Keratinocyte (primary cell): ENCODE data around the gene PTPRN2.

Experiments used
- CTCF ChIP-seq, 3 experiments: IDR thresholded peaks in 1 of 3; conservative IDR thresholded peaks in 1 of 3; optimal IDR thresholded peaks in 1 of 3; 2 replicates in 2 of 3; 3 replicates in 1 of 3; pipeline versions ENCODE3 to v1.5.1; 2011; ENCODE audit warnings: low read length in 3 of 3, mild to moderate bottlenecking in 3 of 3, moderate library complexity in 2 of 3, control low read depth in 1 of 3, inconsistent platforms in 1 of 3; ENCODE audit not compliant: insufficient read depth in 2 of 3; ENCODE audit errors: extremely low read depth in 1 of 3
- EZH2 ChIP-seq: IDR thresholded peaks from one replicate; pipeline ENCODE4 v1.6.1; 2012; ENCODE audit warnings: inconsistent platforms, mild to moderate bottlenecking, low read length, moderate library complexity

GRCh38 chr7:158401295-158401694, 186.3 kb downstream of the PTPRN2 start:
- no peak for TF ChIP-seq CTCF (optimal IDR thresholded peaks at IDR 0.05 in 1 of 3, IDR thresholded peaks at IDR 0.05 in 1 of 3, conservative IDR thresholded peaks at IDR 0.05 in 1 of 3; ENCODE audit: extremely low read depth in 1 of 3, insufficient read depth in 2 of 3, low read length in 3 of 3)
- no peak for TF ChIP-seq EZH2
